Calu3 (cell line): ENCODE measurements around the gene TENM3. TPM values are rescaled to one million over a fixed set of nuclear protein-coding genes. Genes with fewer than 3 reads are reported as not detected.

ENCODE experiments used
- BruUV-seq: library from RNA; stranded (reverse); fragments of 400-500 nt; replicated peaks from 2 replicates; lab custom pipeline; 2021; lab: Mats Ljungman, UMichigan
- CTCF ChIA-PET: fragments of 300-600 bp; sonication (Branson Sonifier 250); formaldehyde crosslinking; loops from one replicate; lab custom pipeline; 2022; ENCODE audit warnings: antibody characterized with exemption; lab: Charles Lee
- DNase-seq: peaks from one replicate; pipeline ENCODE4 v3.0.0; 2022
- H3K27ac Mint-ChIP-seq: one replicate; pipeline ENCODE4 v1.8.0; 2022; ENCODE audit warnings: mixed read lengths; ENCODE audit not compliant: unreplicated experiment
- H3K27me3 Mint-ChIP-seq: one replicate; pipeline ENCODE4 v1.8.0; 2022; ENCODE audit warnings: mixed read lengths; ENCODE audit not compliant: unreplicated experiment
- H3K36me3 Mint-ChIP-seq: one replicate; pipeline ENCODE4 v1.8.0; 2022; ENCODE audit warnings: mild to moderate bottlenecking, moderate library complexity, mixed read lengths; ENCODE audit not compliant: insufficient read depth, unreplicated experiment
- H3K4me1 Mint-ChIP-seq: one replicate; pipeline ENCODE4 v1.8.0; 2022; ENCODE audit warnings: mild to moderate bottlenecking, low read depth, mixed read lengths; ENCODE audit not compliant: unreplicated experiment
- H3K4me3 Mint-ChIP-seq: one replicate; pipeline ENCODE4 v1.8.0; 2022; ENCODE audit warnings: mild to moderate bottlenecking, low read depth, moderate library complexity, mixed read lengths; ENCODE audit not compliant: unreplicated experiment
- H3K9me3 Mint-ChIP-seq: one replicate; pipeline ENCODE4 v1.8.0; 2022; ENCODE audit warnings: low read depth, mixed read lengths; ENCODE audit not compliant: unreplicated experiment
- CTCF ChIP-seq: fragments of 200-600 bp; IDR thresholded peaks from one replicate; pipeline ENCODE4 v1.8.0; 2022; ENCODE audit warnings: antibody characterized with exemption; ENCODE audit not compliant: unreplicated experiment
- intact Hi-C: fragments of 100-400 bp; cut with micrococcal nuclease; formaldehyde crosslinking; loops from one replicate; pipeline ENCODE4 v1.10.0; 2022; ENCODE audit not compliant: unreplicated experiment
- total RNA-seq: library from RNA; stranded (reverse); gene quantifications from 2 replicates; pipeline ENCODE4 v1.2.3, GENCODE V29; 2022

The TENM3 gene
- total RNA-seq, 1 experiment from 2014 or later = 5.9 TPM

- peaks cover 4% of the 10 kb centered on the region for H3K36me3 Mint-ChIP-seq
- intact Hi-C loops = no loop called here
- H3K27me3 Mint-ChIP-seq = no peaks in the 10 kb centered on the region
- H3K4me1 Mint-ChIP-seq = peaks cover 9% of the 10 kb centered on the region
- no peak for DNase-seq
- H3K9me3 Mint-ChIP-seq = no peaks in the 10 kb centered on the region
- TF ChIP-seq CTCF = no peak
- no TSS peak for BruUV-seq
- H3K4me3 Mint-ChIP-seq = no peak overlapping the region
- CTCF ChIA-PET = no interaction called here
- no peak overlapping the region for H3K27ac Mint-ChIP-seq
These were observed 17.8 kb upstream of the TENM3 start for GRCh38 chr4:182225257-182225852.

- TF ChIP-seq CTCF = no peak
- DNase-seq = no peak
- Mint-ChIP-seq H3K36me3 (peaks cover 4% of the 10 kb centered on the region), H3K4me3 (no peak overlapping the region), H3K27me3 (no peaks in the 10 kb centered on the region), H3K4me1 (peaks cover 7% of the 10 kb centered on the region), H3K27ac (no peak overlapping the region), H3K9me3 (no peaks in the 10 kb centered on the region)
- BruUV-seq = no TSS peak
- intact Hi-C loops = no loop called here
- CTCF ChIA-PET = no interaction called here
These were observed 15.6 kb upstream of the TENM3 start for GRCh38 chr4:182227611-182228010.

GRCh38 chr4:182228991-182229577 lies 14.1 kb upstream of the TENM3 start:
- Mint-ChIP-seq H3K9me3 (no peaks in the 10 kb centered on the region), H3K4me1 (no peaks in the 10 kb centered on the region), H3K36me3 (peaks cover 4% of the 10 kb centered on the region), H3K27ac (no peak overlapping the region), H3K4me3 (no peak overlapping the region), H3K27me3 (no peaks in the 10 kb centered on the region)
- intact Hi-C loops = no loop called here
- TF ChIP-seq CTCF = no peak
- no TSS peak for BruUV-seq
- DNase-seq = no peak
- CTCF ChIA-PET = no interaction called here

GRCh38 chr4:182230256-182230655 lies 12.9 kb upstream of the TENM3 start:
- Mint-ChIP-seq H3K4me3 (no peak overlapping the region), H3K4me1 (no peaks in the 10 kb centered on the region), H3K27me3 (no peaks in the 10 kb centered on the region), H3K36me3 (peaks cover 3% of the 10 kb centered on the region), H3K27ac (no peak overlapping the region), H3K9me3 (no peaks in the 10 kb centered on the region)
- no peak for DNase-seq
- intact Hi-C loops = no loop called here
- no peak for TF ChIP-seq CTCF
- CTCF ChIA-PET = no interaction called here
- no TSS peak for BruUV-seq
